IMR-90 (cell line): Measurements from ENCODE around the gene FNDC3B. TPM values are rescaled to one million over a fixed set of nuclear protein-coding genes. Genes with fewer than 3 reads are reported as not detected.

Experiments
- ATAC-seq: fragments of 200-7000 bp; cut with Tn5 transposase; 2 replicates; pipeline ENCODE4 v1.9.1; 2020; ENCODE audit warnings: low read depth, mild to moderate bottlenecking, moderate library complexity
- BruUV-seq: library from RNA; stranded (reverse); fragments of 400-500 nt; replicated peaks from 2 replicates; lab custom pipeline; 2021; lab: Mats Ljungman, UMichigan
- CTCF ChIA-PET: fragments of 300-600 bp; formaldehyde crosslinking; extraction: SDS; loops from one replicate; lab custom pipeline; 2021; ENCODE audit warnings: antibody characterized with exemption; lab: Yijun Ruan, JAX
- POLR2A ChIA-PET: fragments of 300-600 bp; sonication (Branson Sonifier 250); formaldehyde crosslinking; loops from one replicate; lab custom pipeline; 2022; ENCODE audit warnings: antibody characterized with exemption; ENCODE audit not compliant: unreplicated experiment; lab: Charles Lee
- DNase-seq: peaks from one replicate; pipeline ENCODE4 v3.0.0; 2013
- H2AFZ ChIP-seq: replicated peaks from 2 replicates; pipeline ENCODE3; 2013; ENCODE audit warnings: low read length, mild to moderate bottlenecking; ENCODE audit not compliant: poor library complexity
- H2AK5ac ChIP-seq: 2 replicates; pipeline ENCODE4 v1.6.1; 2013; ENCODE audit warnings: low read depth, low read length, inconsistent platforms
- H2AK9ac ChIP-seq: replicated peaks from 2 replicates; pipeline ENCODE3; 2013; ENCODE audit warnings: mild to moderate bottlenecking, low read depth, low read length, moderate library complexity; ENCODE audit not compliant: poor library complexity
- H2BK120ac ChIP-seq: 2 replicates; pipeline ENCODE4 v1.6.1; 2013; ENCODE audit warnings: low read depth, low read length, inconsistent platforms
- H2BK15ac ChIP-seq: 3 replicates; pipeline ENCODE4 v1.6.1; 2013; ENCODE audit warnings: low read depth, low read length, inconsistent platforms
- H2BK20ac ChIP-seq: 2 replicates; pipeline ENCODE4 v1.6.1; 2013; ENCODE audit warnings: low read depth, mild to moderate bottlenecking, inconsistent platforms, low read length, moderate library complexity
- H2BK5ac ChIP-seq: 2 replicates; pipeline ENCODE4 v1.6.1; 2013; ENCODE audit warnings: mild to moderate bottlenecking, low read depth, low read length, inconsistent platforms; ENCODE audit not compliant: poor library complexity, severe bottlenecking
- H3K14ac ChIP-seq: replicated peaks from 2 replicates; pipeline ENCODE4 v1.6.1; 2013; ENCODE audit warnings: low read depth, low read length, inconsistent platforms
- H3K18ac ChIP-seq: 2 replicates; pipeline ENCODE4 v1.6.1; 2013; ENCODE audit warnings: low read depth, low read length, control low read depth
- H3K23ac ChIP-seq: 2 replicates; pipeline ENCODE4 v1.6.1; 2013; ENCODE audit warnings: low read depth, low read length, inconsistent platforms
- H3K27ac ChIP-seq: 2 replicates; pipeline ENCODE4 v1.5.1; 2013; ENCODE audit warnings: mild to moderate bottlenecking, control low read depth, low read length; ENCODE audit not compliant: insufficient read depth
- H3K27me3 ChIP-seq: 2 replicates; pipeline ENCODE4 v1.6.1; 2013; ENCODE audit warnings: low read length; ENCODE audit not compliant: control insufficient read depth, insufficient read depth
- H3K36me3 ChIP-seq: 2 replicates; pipeline ENCODE4 v1.6.1; 2013; ENCODE audit warnings: low read length, mixed read lengths; ENCODE audit not compliant: control insufficient read depth, insufficient read depth
- H3K4ac ChIP-seq: 2 replicates; pipeline ENCODE4 v1.6.1; 2013; ENCODE audit warnings: low read depth, low read length, inconsistent platforms
- H3K4me1 ChIP-seq: 2 replicates; pipeline ENCODE4 v1.6.1; 2013; ENCODE audit warnings: low read length, mixed read lengths; ENCODE audit not compliant: control insufficient read depth, insufficient read depth
- H3K4me2 ChIP-seq: 2 replicates; pipeline ENCODE4 v1.6.1; 2013; ENCODE audit warnings: low read depth, mild to moderate bottlenecking, control low read depth, low read length, moderate library complexity
- H3K4me3 ChIP-seq: 2 replicates; pipeline ENCODE4 v1.5.1; 2013; ENCODE audit warnings: low read depth, mild to moderate bottlenecking, control low read depth, low read length, moderate library complexity; ENCODE audit not compliant: insufficient read depth
- H3K56ac ChIP-seq: 2 replicates; pipeline ENCODE4 v1.6.1; 2013; ENCODE audit warnings: low read length, inconsistent platforms; ENCODE audit not compliant: insufficient read depth; ENCODE audit errors: extremely low read depth
- H3K79me1 ChIP-seq, 2 experiments: 2 replicates each; pipeline ENCODE4 v1.6.1; 2013; ENCODE audit warnings: low read length in 2 of 2, inconsistent platforms in 1 of 2, low read depth in 1 of 2
- H3K9ac ChIP-seq: 2 replicates; pipeline ENCODE4 v1.6.1; 2013; ENCODE audit warnings: low read depth, low read length, control low read depth
- H3K9me1 ChIP-seq: 2 replicates; pipeline ENCODE4 v1.6.1; 2013; ENCODE audit warnings: low read length, inconsistent platforms; ENCODE audit not compliant: insufficient read depth
- H3K9me3 ChIP-seq: 2 replicates; pipeline ENCODE4 v1.6.1; 2013; ENCODE audit warnings: low read length; ENCODE audit not compliant: control insufficient read depth, insufficient read depth
- H4K20me1 ChIP-seq: 2 replicates; pipeline ENCODE4 v1.6.1; 2013; ENCODE audit warnings: low read length, inconsistent platforms; ENCODE audit not compliant: insufficient read depth
- H4K5ac ChIP-seq: 2 replicates; pipeline ENCODE4 v1.6.1; 2013; ENCODE audit warnings: mild to moderate bottlenecking, low read depth, low read length, control low read depth
- H4K8ac ChIP-seq, 2 experiments: 2 replicates each; pipeline ENCODE4 v1.6.1; 2013; ENCODE audit warnings: low read depth in 2 of 2, low read length in 2 of 2, control low read depth in 1 of 2, inconsistent platforms in 1 of 2
- H4K91ac ChIP-seq: 2 replicates; pipeline ENCODE4 v1.6.1; 2013; ENCODE audit warnings: low read depth, low read length, inconsistent platforms; ENCODE audit not compliant: insufficient read depth
- ELK1 ChIP-seq: fragments of 150-350 bp; IDR thresholded peaks from 2 replicates; pipeline ENCODE4 v1.6.1; 2016; ENCODE audit warnings: low read depth, mild to moderate bottlenecking, low read length, moderate library complexity, borderline replicate concordance
- FOS ChIP-seq: fragments of 150-350 bp; IDR thresholded peaks from 2 replicates; pipeline ENCODE4 v1.6.1; 2016; ENCODE audit warnings: low read depth, low read length
- MAFK ChIP-seq: IDR thresholded peaks from 2 replicates; pipeline ENCODE4 v1.6.1; 2012; ENCODE audit warnings: low read depth, low read length, improper control_type of control experiment
- WGBS, 2 experiments: methylation state at CpG; one replicate each; pipeline versions ENCODE4 v1.1.5 to v1.1.7; 2013; ENCODE audit warnings: missing lambda C conversion rate in 2 of 2; ENCODE audit not compliant: insufficient read length in 1 of 2; ENCODE audit errors: extremely low coverage in 2 of 2; 5-methylcytosine and 5-hydroxymethylcytosine counted together
- dilution Hi-C: fragments of 300-500 bp; cut with HindIII; formaldehyde crosslinking; loops from one replicate; pipeline ENCODE4 v1.14.3; 2018; ENCODE audit warnings: low sequenced_read_pairs; ENCODE audit not compliant: unreplicated experiment
- in situ Hi-C: fragments of 300-500 bp; cut with MboI; formaldehyde crosslinking; loops from 3 replicates; pipeline ENCODE4 v1.14.3; 2019; ENCODE audit warnings: low sequenced_read_pairs, inconsistent platforms, mixed read lengths
- intact Hi-C: fragments of 100-400 bp; cut with micrococcal nuclease; formaldehyde crosslinking; loops from 2 replicates; pipeline ENCODE4 v1.10.0; 2022
- polyA plus RNA-seq, 3 experiments: library from polyadenylated mRNA; depleted of rRNA; stranded (reverse); fragments of >200 nt; gene quantifications; 2 replicates each; pipeline ENCODE4 v1.2.3, GENCODE V29; 2012; ENCODE audit warnings: low replicate concordance in 1 of 3
- total RNA-seq: library from RNA; depleted of rRNA; stranded (reverse); fragments of >200 nt; gene quantifications from 2 replicates; pipeline ENCODE4 v1.2.3, GENCODE V29; 2012
- TF ChIP-seq, protein P1 (sequence below): fragments of 150-350 bp; IDR thresholded peaks from 2 replicates; pipeline ENCODE4 v1.6.1; 2017; ENCODE audit warnings: mild to moderate bottlenecking, antibody characterized with exemption, low read length, low read depth

The FNDC3B gene
- total and polyA plus RNA-seq, 2 of the 4 experiments (the other 2 are of a cell fraction) = 23.9 to 150 TPM

GRCh38 chr3:172194702-172195406 is 155.5 kb downstream of the FNDC3B start:
- BruUV-seq = no TSS peak

More at GRCh38 chr3:172194702-172195406, 155.5 kb downstream of the FNDC3B start:
- Histone ChIP-seq H2BK15ac (no peak overlapping the region), H2BK120ac (no peak overlapping the region), H4K91ac (no peak overlapping the region), H2AK5ac (no peak overlapping the region), H3K4me2 (no peak overlapping the region), H3K4me3 (no peak overlapping the region), H4K8ac (no peak overlapping the region), H3K18ac (no peak overlapping the region), H3K27me3 (no peaks in the 10 kb centered on the region), H4K5ac (0 out of 2 replicates have a peak overlapping the region, but pooled peaks have one; percentile 37), H3K79me1 (peaks cover 25 to 76% of the 10 kb centered on the region in 2 experiments), H2BK20ac (no peak overlapping the region), H3K4ac (no peak overlapping the region), H4K20me1 (peaks cover 56% of the 10 kb centered on the region), H2AK9ac (no peak overlapping the region), H3K56ac (no peak overlapping the region), H2AFZ (no peak overlapping the region), H3K9ac (no peak overlapping the region), H3K9me1 (peaks cover 21% of the 10 kb centered on the region), H3K23ac (no peak overlapping the region), H3K27ac (no peak overlapping the region), H3K4me1 (peaks cover 9% of the 10 kb centered on the region), H3K14ac (0 out of 2 replicates have a peak overlapping the region, but pooled peaks have one; percentile 63), H2BK5ac (no peak overlapping the region), H3K36me3 (peaks cover 5% of the 10 kb centered on the region; the same call in 1 of the 2 replicates), H3K9me3 (no peaks in the 10 kb centered on the region)
- WGBS, 2 experiments = 80% methylated on average over 1 of the region's 4 CpGs; no CpG with 5 or more reads in 1 of the 2 experiments
- dilution Hi-C loops (no loop called here), intact Hi-C loops (no loop called here), in situ Hi-C loops (no loop called here)
- POLR2A ChIA-PET = no interaction called here
- DNase-seq (no peak), ATAC-seq (no peak; the same call in 1 of the 2 replicates)
- CTCF ChIA-PET = no interaction called here
- no peak for TF ChIP-seq FOS
- TF ChIP-seq, protein P1, sequence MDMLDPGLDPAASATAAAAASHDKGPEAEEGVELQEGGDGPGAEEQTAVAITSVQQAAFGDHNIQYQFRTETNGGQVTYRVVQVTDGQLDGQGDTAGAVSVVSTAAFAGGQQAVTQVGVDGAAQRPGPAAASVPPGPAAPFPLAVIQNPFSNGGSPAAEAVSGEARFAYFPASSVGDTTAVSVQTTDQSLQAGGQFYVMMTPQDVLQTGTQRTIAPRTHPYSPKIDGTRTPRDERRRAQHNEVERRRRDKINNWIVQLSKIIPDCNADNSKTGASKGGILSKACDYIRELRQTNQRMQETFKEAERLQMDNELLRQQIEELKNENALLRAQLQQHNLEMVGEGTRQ = no peak
- TF ChIP-seq ELK1 = no peak
- no peak for TF ChIP-seq MAFK
